Measurements from ENCODE around the gene SLC25A25.

The SLC25A25 gene

GRCh38 chr9:128051932-128052709, 15.9 kb upstream of the SLC25A25 start:
- H3K4me3 ChIP-seq (replicated peaks; ENCODE audit: low read depth, low read length), result no peak overlapping the region
- DNase-seq (ENCODE audit: extremely low read depth, low read depth), result no peak
- no peak for TF ChIP-seq CTCF (IDR thresholded peaks at IDR 0.05; ENCODE audit: low read depth, low read length, missing control alignments)

- DNase-seq (ENCODE audit: extremely low read depth, low read depth), result no peak
- no peak overlapping the region for H3K4me3 ChIP-seq (replicated peaks; ENCODE audit: low read depth, low read length)
- TF ChIP-seq CTCF (IDR thresholded peaks at IDR 0.05; ENCODE audit: low read depth, low read length, missing control alignments), result no peak
Measured at GRCh38 chr9:128053560-128053959, 14.5 kb upstream of the SLC25A25 start.

- no peak overlapping the region for H3K4me3 ChIP-seq (replicated peaks; ENCODE audit: low read depth, low read length)
- DNase-seq (ENCODE audit: extremely low read depth, low read depth), result no peak
- no peak for TF ChIP-seq CTCF (IDR thresholded peaks at IDR 0.05; ENCODE audit: low read depth, low read length, missing control alignments)
Measured at GRCh38 chr9:128054087-128054486, 13.9 kb upstream of the SLC25A25 start.

GRCh38 chr9:128055344-128056040, 12.5 kb upstream of the SLC25A25 start:
- no peak for TF ChIP-seq CTCF (IDR thresholded peaks at IDR 0.05; ENCODE audit: low read depth, low read length, missing control alignments)
- no peak for DNase-seq (ENCODE audit: extremely low read depth, low read depth)
- H3K4me3 ChIP-seq (replicated peaks; ENCODE audit: low read depth, low read length), result no peak overlapping the region

GRCh38 chr9:128056086-128056485, 11.9 kb upstream of the SLC25A25 start:
- TF ChIP-seq CTCF (IDR thresholded peaks at IDR 0.05; ENCODE audit: low read depth, low read length, missing control alignments), result no peak
- DNase-seq (ENCODE audit: extremely low read depth, low read depth), result no peak
- no peak overlapping the region for H3K4me3 ChIP-seq (replicated peaks; ENCODE audit: low read depth, low read length)

- TF ChIP-seq CTCF (IDR thresholded peaks at IDR 0.05; ENCODE audit: low read depth, low read length, missing control alignments), result no peak
- H3K4me3 ChIP-seq (replicated peaks; ENCODE audit: low read depth, low read length), result no peak overlapping the region
- DNase-seq (ENCODE audit: extremely low read depth, low read depth), result no peak
Measured at GRCh38 chr9:128056887-128057723, 10.9 kb upstream of the SLC25A25 start.
